Activated CD8-positive, alpha-beta memory T cell treated with anti-CD3 and anti-CD28 coated beads for 1 hour (primary cell): Measurements from ENCODE around the gene RPGRIP1.
"Not testable (repeated sequence)": the region's sequence is repeated elsewhere in the genome, so short reads cannot be mapped to it uniquely, and the experiment has no call there.

Source experiments
- DNase-seq, 2 donors: peaks; one replicate each; pipeline ENCODE4 v3.0.0-alpha.2; 2020; ENCODE audit warnings: low read depth in 1 of 2; ENCODE audit errors: extremely low read depth in 1 of 2

The RPGRIP1 gene

DNA sequence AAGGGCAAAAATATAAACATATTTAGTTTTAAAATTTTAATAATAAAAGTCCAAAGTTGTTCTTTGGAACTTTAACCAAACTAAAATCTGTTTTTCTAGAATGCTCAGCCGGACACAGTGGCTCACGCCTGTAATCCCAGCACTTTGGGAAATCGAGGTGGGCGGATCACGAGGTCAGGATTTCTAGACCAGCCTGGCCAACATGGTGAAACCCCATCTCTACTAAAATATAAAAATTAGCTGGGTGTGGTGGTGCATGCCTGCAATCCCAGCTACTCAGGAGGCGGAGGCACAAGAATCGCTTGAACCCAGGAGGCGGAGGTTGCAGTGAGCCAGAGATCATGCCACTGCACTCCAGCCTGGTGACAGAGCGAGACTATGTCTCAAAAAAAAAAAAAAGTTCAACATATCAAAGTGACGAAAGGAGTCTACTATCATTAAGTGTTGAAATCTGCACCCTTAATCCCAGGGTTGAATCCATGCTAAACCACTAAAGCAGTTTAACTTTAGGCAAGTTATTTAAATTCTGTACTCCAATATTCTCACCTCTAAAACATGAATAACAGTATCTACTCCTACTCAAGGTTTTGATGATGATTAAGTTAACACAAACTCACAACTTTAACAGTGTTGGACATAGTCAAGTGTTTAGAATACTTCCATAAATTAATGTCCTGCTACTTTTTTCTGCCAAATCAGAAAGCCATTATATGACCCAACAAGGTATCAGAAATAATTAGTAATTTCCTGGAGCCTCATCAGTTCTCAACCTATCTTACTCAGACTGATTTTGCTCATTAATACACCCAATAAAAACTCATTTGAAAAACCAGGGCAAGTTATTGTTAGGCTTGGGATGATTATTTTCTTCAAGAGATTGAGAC lies 21.6 kb upstream of the RPGRIP1 start:
- no peak for DNase-seq

GRCh38 chr14:21258889-21259787 lies 20.7 kb upstream of the RPGRIP1 start:
- no peak for DNase-seq

GRCh38 chr14:21261824-21262223 lies 18.1 kb upstream of the RPGRIP1 start:
- no peak for DNase-seq

- DNase-seq, result no peak
Measured at GRCh38 chr14:21262410-21262809, 17.5 kb upstream of the RPGRIP1 start.

- DNase-seq, result no peak
Measured at GRCh38 chr14:21263284-21264024, 16.4 kb upstream of the RPGRIP1 start.

DNA sequence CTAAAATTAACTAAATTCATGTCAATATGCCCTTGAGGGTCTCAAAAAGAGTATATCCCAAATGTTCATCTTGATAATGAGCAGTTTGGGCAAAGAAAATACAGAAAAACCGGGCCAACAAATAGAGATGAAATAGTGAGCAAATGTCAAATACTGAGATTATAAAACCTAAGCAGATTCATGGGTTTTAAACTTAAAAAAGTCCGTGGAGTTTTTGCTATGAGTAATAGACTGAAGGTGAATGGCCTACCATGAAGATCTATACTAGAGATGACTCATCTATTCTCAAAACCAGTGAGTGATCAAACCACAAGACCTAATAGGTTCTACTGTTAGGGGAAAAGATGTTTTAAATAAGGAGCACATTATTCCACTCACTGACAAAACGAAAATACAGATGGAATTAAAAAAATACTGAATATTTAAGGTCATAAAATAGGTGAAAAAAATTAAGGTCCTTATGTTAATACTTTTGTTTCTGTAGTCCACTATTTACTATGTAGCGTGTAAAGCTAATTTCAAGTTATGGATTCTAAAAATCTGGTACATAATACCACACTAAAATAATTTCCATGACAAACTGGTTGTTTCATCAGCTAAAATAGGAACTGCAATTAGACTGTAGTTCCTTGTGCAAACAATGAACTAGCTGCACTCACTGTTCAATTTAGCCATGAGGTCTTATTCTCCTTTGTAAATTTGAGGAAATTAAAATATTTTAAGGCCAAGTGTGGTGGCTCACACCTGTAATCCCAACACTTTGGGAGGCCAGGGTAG lies 15.7 kb upstream of the RPGRIP1 start:
- DNase-seq, result no peak

DNA sequence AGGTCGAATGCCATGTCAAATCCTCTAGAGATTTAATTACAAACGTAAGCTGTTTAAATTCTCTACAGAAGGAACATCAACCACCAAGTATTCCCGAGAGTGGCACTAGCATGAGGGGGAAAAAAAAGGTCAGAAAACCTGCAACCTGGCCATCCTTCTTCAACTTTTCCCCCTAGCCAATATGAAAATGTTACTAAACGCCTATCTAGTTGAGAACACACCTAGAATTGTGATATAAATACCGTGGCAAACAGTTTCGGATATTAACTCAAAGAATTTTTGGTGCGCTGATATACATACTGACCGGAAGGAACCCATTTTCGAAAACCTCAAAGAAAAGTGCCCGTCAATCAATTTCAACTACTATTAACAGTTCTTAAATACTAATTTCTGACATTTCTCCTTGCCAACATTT lies 12.4 kb upstream of the RPGRIP1 start:
- DNase-seq, result no peak

GRCh38 chr14:21267886-21268616 lies 11.8 kb upstream of the RPGRIP1 start:
- DNase-seq, result no peak

DNA sequence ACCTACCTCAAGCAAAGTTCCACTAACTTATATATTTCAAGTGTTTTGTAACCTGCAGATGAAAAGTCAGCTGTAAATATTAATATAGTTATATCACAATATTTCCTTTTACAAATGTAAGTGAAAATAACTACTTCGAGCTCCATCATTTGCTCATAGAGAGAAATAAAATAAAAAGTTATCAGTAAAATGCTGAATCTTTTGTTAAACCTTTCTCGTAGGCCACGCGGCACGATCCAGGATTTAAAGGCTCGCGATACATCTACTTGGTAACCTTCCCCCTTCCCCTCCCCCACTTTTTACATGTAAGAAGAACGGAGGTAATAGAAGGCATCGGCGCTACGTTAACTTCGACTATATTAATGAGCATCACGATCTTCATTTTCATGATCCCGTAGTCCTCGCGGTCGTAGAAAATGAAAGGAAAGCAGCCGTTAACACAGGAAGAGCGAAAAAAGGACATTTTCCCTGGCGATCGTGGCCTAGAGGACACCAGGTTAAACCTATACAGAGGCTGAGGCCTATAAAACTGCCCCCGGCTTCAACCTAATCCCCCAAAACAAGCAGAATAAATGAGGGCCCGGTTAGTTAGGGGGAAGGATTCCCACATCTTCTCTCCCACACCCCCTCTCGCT lies 11.1 kb upstream of the RPGRIP1 start:
- DNase-seq, result no peak

- DNase-seq, result peak; percentile 100
Measured at GRCh38 chr14:21269252-21270046, 10.4 kb upstream of the RPGRIP1 start, which contains the start of gene HNRNPC. Gene HNRNPC (minus strand): TSS chr14:21269442. CDS start chr14:21234193, 35,249 bp downstream.

DNA sequence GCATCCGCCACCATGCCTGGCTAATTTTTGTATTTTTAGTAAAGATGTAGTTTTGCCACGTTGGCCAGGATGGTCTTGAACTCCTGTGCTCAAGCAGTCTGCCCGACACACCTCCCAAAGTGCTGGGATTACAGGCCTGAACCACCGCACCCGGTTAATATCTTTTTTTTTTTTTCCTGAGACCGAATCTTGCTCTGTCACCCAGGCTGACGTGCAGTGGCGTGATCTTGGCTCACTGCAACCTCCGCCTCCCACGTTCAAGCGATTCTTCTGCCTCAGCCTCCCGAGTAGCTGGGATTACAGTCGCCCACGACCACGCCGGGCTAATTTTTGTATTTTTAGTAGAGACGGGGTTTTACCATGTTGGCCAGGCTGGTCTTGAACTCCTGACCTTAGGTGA lies 7.2 kb upstream of the RPGRIP1 start:
- DNase-seq, result not testable (repeated sequence)

DNA sequence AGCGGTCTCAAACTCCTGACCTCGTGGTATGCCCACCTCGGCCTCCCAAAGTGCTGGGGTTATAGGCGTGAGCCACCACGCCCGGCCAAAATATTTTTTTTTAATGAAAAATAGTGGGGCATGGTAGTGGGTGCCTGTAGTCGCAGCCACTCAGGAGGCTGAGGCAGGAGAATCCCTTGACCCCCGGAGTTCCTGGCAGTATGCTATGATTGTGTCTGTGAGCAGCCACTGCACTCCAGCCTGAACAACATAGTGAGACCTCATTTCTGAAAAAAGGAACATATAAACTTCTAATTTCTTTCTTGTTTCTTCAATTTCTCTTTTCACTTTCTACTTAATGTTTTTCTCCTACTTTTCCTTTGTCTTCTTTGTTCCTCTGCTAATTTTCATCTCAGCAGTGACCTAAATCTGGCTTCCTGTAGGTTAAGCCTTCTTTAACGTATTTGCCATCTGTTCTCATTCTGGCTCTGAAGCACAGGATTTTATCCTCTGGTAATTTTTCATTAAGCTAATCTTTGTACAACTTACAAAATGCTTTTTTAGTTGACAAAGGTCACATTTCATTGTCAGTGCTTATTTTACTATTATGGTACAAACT lies 4.5 kb upstream of the RPGRIP1 start:
- DNase-seq, result no peak

- DNase-seq, result no peak
Measured at GRCh38 chr14:21278632-21279031, 1.3 kb upstream of the RPGRIP1 start.

- DNase-seq, result not testable (repeated sequence)
Measured at GRCh38 chr14:21281917-21282316, 2.0 kb downstream of the RPGRIP1 start.

- not testable (repeated sequence) for DNase-seq
Measured at GRCh38 chr14:21286516-21286915, 6.6 kb downstream of the RPGRIP1 start.

- DNase-seq, result no peak
Measured at GRCh38 chr14:21287168-21287567, 7.3 kb downstream of the RPGRIP1 start.

GRCh38 chr14:21294026-21294425 lies 14.1 kb downstream of the RPGRIP1 start:
- not testable (repeated sequence) for DNase-seq

- no peak for DNase-seq
Measured at GRCh38 chr14:21298358-21298757, 18.5 kb downstream of the RPGRIP1 start.
